NT2/D1 (cell line): Measurements from ENCODE around the gene GALC.

Experiments
- YY1 ChIP-seq: IDR thresholded peaks from 2 replicates; pipeline ENCODE4 v1.6.1; 2011; ENCODE audit not compliant: insufficient read length, insufficient read depth
- ZNF274 ChIP-seq: IDR thresholded peaks from 2 replicates; pipeline ENCODE4 v1.6.1; 2011; ENCODE audit warnings: mild to moderate bottlenecking, low read depth, low read length

DNA sequence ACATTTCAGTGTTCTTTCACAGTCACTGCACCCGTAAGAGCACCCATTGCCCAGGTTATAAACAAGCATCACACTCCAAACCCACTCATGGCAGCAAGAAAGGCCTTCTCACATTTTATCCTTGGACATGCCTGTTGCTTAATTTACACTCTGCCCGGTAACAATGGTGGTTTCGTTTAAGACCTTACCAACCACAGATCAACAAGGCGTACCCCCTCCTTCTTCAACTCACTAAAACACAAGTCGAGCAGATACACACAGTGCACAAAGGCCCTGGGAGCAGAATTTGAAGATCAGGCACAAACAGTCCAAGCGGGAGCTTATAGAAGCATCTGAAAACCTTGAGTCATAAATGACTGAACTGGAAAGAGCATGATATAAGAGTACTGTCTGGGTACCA lies 98.1 kb downstream of the GALC start:
- TF ChIP-seq ZNF274 (no peak), YY1 (no peak)
